NCI-H82 (cell line): ENCODE results near the gene KITLG.
"Not testable (repeated sequence)": the region's sequence is repeated elsewhere in the genome, so short reads cannot be mapped to it uniquely, and the experiment has no call there.

ENCODE experiments used
- DNase-seq: peaks from one replicate; lab custom pipeline; 2025; lab: John Stamatoyannopoulos, UW

KITLG gene

DNA sequence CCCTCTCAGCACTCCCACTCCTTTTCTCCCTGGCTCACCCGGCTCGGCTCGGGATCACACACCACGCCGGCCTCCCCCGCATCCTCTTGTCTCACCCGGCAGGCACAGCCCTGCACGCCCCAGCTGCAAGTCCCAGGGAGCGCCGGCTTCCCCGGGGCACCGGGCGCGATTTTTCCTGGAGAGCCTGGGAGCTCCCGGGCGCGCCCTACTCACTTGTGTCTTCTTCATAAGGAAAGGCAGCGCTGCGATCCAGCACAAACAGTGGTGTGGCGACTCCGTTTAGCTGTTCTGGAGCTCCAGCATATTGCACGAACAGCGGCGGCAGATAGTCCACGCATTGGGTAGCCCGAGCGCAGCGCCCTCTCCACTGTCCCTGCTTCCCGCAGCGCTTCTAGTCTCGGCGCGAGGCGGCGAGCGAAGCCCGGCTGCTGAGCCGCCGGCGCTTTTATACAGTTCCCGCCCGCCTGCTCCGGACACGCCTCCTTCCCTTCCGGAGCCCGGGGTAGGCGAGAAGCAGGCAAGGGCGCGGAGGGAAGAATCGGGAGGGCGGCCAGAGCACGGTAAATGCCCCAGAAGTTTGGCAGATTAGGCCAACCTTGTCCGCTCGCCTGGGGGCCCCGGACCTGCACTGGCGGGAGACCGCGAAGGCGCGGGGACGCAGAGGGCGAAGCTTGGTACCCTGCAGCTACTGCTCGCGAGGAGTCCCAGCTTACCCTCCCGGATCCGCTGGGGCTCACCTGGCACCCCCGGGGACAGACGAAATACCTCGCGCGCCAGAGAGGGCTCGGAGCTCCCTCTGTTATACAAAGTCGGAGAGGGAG, at the start of gene KITLG:
Gene KITLG (minus strand): TSS at position 421 of the 821 bp plus-strand sequence. CDS start 193 bp downstream, at position 228.
- peak; percentile 89 for DNase-seq

- DNase-seq = no peak
These were observed 48.7 kb upstream of the KITLG start for GRCh38 chr12:88628856-88629509.

GRCh38 chr12:88628035-88628434, 47.8 kb upstream of the KITLG start:
- not testable (repeated sequence) for DNase-seq

GRCh38 chr12:88627501-88627900, 47.2 kb upstream of the KITLG start:
- no peak for DNase-seq

GRCh38 chr12:88625356-88625755, 45.1 kb upstream of the KITLG start:
- DNase-seq = peak; percentile 57

- DNase-seq = no peak
These were observed 44.6 kb upstream of the KITLG start for GRCh38 chr12:88624911-88625310.

DNA sequence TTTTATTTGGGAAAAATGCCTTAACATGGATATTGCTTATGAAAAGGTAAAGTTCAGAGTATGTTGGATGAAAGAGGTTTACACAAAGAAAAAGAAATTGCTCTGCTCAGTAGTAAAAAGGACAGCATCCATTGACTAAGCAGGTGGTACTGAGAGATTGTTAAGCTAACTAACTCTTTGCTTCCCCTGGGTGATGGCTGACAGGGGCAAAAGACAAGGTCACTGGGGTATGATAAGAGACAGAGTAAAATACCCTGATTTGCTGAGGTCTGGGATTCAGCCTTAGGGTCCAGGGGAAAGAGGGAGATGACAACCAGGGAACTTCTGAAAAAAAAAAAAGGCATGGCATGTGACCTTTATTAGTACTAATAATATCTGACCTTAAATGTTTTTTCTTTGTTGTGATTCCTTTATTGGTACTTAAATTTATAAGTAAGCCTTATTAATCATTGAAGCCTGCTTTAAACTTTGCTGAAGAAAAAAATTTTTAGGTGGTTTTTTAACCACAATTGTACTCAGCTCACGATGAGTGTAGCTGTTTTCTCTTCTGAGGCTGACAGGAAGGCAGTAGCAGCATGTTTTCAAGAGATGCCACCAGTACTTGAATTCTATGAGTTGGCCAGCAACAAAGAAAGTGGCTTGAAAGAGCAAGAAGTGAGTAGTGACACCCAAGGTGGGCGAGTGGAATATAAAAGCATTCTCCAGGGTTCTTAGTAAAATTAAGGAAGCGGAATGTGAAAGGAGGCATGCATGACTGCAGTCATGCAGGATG, 43.7 kb upstream of the KITLG start:
- no peak for DNase-seq

- no peak for DNase-seq
These were observed 37.1 kb upstream of the KITLG start for GRCh38 chr12:88617352-88617751.

- DNase-seq = no peak
These were observed 35.2 kb upstream of the KITLG start for GRCh38 chr12:88615490-88615889.

DNA sequence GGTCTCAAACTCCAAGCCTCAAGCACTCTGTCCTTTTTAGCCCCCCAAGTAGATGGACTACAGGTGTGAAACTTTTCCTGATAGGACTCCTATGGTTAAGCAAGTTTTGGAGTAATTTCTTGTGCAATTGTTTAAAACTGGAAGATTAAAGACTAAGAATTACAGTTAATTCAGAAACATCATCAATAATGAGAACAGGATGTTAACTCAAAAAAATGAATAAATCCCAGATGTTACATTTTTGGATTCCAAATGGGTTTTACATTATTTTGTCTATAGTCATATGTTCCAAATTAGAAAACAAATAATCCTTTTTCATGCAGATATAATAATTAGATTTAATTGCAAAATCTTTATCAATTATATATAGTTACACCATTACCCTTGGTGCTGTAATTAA, 24.4 kb upstream of the KITLG start:
- DNase-seq = no peak

- DNase-seq = no peak
These were observed 20.0 kb upstream of the KITLG start for GRCh38 chr12:88600272-88600671.

DNA sequence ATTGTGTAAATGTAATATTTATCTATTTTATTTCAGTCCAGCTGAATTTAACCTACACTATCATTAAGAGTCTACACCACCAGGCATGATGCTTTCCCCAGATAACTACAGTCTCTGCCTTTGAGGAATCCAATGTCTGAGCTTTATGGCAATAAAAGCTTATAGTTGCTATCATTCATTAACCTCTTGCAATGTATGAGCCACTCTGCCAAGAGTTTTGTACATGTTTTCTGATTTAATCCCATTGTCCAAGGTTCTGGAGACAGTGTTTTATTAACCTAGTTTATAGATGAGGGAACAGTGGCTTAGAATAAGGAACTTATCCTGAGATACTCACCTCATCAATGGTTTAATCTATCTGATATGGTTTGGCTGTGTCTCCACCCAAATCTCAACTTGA, 17.1 kb upstream of the KITLG start:
- no peak for DNase-seq

DNA sequence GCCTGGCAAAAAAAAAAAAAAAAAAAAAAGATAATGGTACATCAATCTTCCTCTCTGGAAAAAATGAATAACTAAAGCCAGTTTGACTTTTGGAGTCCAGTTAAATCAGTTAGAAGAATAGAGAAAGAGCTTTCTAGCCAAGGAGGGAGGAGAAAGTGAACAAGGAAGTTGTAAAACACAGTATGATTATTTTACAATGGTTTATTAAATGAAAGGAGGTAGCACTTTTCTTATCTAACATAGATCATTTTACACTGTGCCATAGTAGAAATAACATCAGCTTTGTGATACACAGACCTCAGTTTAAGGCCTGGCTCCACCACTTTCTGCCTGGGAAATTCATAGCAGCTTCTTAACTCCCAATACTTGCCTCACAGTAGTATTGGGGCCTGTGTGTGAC, 15.4 kb upstream of the KITLG start:
- DNase-seq = no peak

- no peak for DNase-seq
These were observed 14.5 kb upstream of the KITLG start for GRCh38 chr12:88594780-88595179.

GRCh38 chr12:88591343-88591742, 11.1 kb upstream of the KITLG start:
- DNase-seq = no peak

GRCh38 chr12:88590851-88591250, 10.6 kb upstream of the KITLG start:
- no peak for DNase-seq

GRCh38 chr12:88585077-88585476, 4.8 kb upstream of the KITLG start:
- DNase-seq = no peak

DNA sequence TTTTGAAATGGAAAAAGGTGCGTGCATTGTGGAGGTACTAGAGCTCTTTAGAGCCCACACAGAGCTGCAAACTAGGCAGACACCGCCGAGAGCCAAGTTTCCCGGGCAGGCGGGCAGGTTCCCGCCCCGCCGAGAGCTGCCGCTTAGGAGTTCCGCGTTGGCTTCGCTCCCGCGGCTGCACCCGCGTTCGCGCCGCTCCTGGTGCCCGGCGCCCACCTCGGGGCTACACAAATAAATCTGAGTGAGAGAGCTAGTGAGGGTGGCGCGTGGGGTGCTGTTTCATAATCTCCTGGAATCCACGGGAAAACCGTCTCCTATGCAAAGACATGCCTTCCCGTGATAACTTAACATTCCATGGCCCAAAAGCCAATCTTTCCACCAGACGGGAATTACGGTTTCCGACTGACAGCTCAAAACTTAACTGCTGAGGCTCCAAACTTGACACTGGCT, 645 bp downstream of the KITLG start:
- peak; percentile 40 for DNase-seq

DNA sequence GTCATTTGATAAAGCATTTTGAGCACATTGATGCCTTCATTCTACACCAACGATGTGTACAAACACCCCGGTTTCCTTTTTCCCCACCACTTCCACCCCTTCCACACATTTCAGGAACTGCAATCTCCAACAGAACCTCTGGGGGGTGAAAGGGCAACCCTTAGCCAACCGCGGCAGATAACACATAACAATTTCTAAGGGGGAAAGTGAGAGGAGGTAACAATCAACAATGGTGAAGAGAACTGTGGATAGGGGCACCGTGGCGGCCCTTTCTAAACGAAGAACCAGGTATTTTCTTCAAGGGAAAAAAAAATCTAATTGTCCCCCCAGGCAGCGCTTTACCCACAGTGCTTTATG, 1.1 kb downstream of the KITLG start:
- peak; percentile 56 for DNase-seq

- DNase-seq = peak; percentile 90
These were observed 1.8 kb downstream of the KITLG start for GRCh38 chr12:88578276-88579160.

DNA sequence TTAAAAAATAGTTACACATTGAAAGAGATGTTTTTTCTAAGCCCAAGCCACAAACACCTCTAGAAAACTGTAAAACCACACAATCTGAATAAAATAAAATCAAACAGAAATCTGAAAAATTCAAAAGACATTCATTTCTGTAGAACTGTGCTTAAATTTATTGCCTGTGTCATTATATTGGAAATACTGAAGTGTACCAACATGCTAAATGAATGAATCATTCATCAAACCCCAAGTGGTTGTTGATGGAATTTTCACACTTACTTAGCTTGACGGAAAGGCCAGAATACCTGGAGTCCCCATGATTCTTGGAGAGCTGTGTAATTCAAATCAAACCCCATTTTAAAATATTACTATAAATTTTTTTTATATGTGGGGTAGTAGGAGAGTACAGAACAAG, 2.7 kb downstream of the KITLG start:
- DNase-seq = peak; percentile 36

DNA sequence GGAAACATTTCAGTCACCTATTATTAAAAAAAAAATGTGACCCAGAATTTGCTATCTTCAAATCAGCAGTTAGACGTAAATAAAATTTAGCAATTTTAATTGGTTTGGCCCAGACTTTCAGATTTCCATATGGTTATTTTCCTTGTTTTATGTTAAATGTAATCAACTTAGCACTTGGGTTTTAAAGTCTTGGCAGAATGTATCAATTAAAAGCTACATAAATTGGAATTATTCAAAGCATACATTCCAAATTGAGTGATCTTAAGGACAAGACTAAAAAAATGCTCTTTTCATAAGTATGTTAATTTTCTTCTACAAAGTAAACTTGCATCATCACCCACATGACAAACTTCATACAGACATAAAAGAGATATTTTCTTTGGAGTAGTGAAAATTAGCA, 3.4 kb downstream of the KITLG start:
- DNase-seq = no peak
